Esophagus muscularis mucosa (tissue), 4 donors: ENCODE results near the gene HTR3E. TPM values are rescaled to one million over a fixed set of nuclear protein-coding genes. Genes with fewer than 3 reads are reported as not detected.

Source experiments
- DNase-seq: peaks from one replicate; pipeline ENCODE4 v3.0.0-alpha.2; 2017; ENCODE audit errors: extremely low spot score
- H3K27ac ChIP-seq, 4 donors: fragments of 200-600 bp; sonication (generic); replicated peaks in 1 of 4; 1 replicate in 3 of 4; 2 replicates in 1 of 4; pipeline ENCODE4 v1.5.1; 2016 to 2019; ENCODE audit warnings: mild to moderate bottlenecking in 1 of 4
- H3K27me3 ChIP-seq, 4 donors: fragments of 200-600 bp; sonication (generic); one replicate each; pipeline versions ENCODE4 v1.5.1 to v1.6.0; 2016 to 2019
- H3K36me3 ChIP-seq, 4 donors: fragments of 200-600 bp; sonication (generic); one replicate each; pipeline ENCODE4 v1.5.1; 2016 to 2019
- H3K4me1 ChIP-seq, 4 donors: fragments of 200-600 bp; sonication (generic); one replicate each; pipeline ENCODE4 v1.5.1; 2016 to 2019
- H3K4me3 ChIP-seq, 4 donors: fragments of 200-600 bp; sonication (generic); 1 replicate in 2 of 4; 2 replicates in 2 of 4; pipeline ENCODE4 v1.5.1; 2016 to 2019; ENCODE audit warnings: mild to moderate bottlenecking in 4 of 4, moderate library complexity in 1 of 4
- H3K9me3 ChIP-seq, 4 donors: fragments of 200-600 bp; sonication (generic); 1 replicate in 3 of 4; 2 replicates in 1 of 4; pipeline ENCODE4 v1.5.1; 2016 to 2019
- EP300 ChIP-seq: sonication (generic); formaldehyde crosslinking; IDR thresholded peaks from one replicate; pipeline ENCODE4 v1.6.1; 2017; ENCODE audit warnings: antibody characterized with exemption
- POLR2A ChIP-seq: fragments of 450-650 bp; IDR thresholded peaks from one replicate; pipeline ENCODE4 v1.6.1; 2017; ENCODE audit warnings: antibody characterized with exemption, moderate library complexity, mild to moderate bottlenecking, low read depth
- POLR2AphosphoS5 ChIP-seq, 2 donors: sonication (generic); formaldehyde crosslinking; IDR thresholded peaks; one replicate each; pipeline ENCODE4 v1.6.1; 2017; ENCODE audit warnings: antibody characterized with exemption in 2 of 2
- WGBS: methylation state at CpG from one replicate; pipeline ENCODE4 v1.1.5; 2018; 5-methylcytosine and 5-hydroxymethylcytosine counted together
- intact Hi-C: fragments of 100-400 bp; cut with DNase I; formaldehyde crosslinking; loops from one replicate; pipeline ENCODE4 v1.15.1; 2023
- total RNA-seq, 4 donors: library from RNA; depleted of rRNA; stranded (reverse); fragments of >200 nt; gene quantifications; one replicate each; pipeline versions ENCODE4 v1.1.0 to v1.2.1, GENCODE V29; 2016
- TF ChIP-seq, protein P1 (sequence below), 3 experiments: fragments of 200-600 bp in 2 of 3; fragments of 450-650 bp in 1 of 3; sonication (generic) in 2 of 3; IDR thresholded peaks; one replicate each; pipeline ENCODE4 v1.5.1; 2017 to 2019; ENCODE audit warnings: antibody characterized with exemption in 3 of 3, mild to moderate bottlenecking in 2 of 3, moderate library complexity in 1 of 3

HTR3E gene
- total RNA-seq, 4 donors from 2014 or later, result not detected

DNA sequence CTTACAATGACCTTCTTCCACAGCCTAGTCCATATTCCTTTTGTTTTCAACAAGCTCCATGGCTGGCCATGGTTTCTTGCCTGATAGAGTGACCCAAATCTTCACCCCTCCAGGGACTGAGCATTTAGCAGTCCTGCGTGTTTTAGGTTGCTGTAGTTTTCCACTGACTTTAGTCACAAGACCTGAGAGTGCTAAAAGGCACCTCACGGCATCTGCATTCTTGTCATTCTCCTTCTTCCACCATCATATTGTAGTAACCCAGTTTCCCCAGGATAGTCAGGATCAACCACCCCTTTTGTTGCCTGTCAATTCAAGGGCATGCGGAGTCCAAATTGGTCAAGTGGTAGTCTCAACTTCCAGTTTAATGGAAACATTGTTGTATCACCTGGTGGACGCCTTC lies 23.2 kb upstream of the HTR3E start:
- H3K4me1 ChIP-seq, result no peaks in the 10 kb centered on the region
- H3K36me3 ChIP-seq, result no peaks in the 10 kb centered on the region
- intact Hi-C loops, result no loop called here
- TF ChIP-seq EP300 (no peak), POLR2A (no peak), POLR2AphosphoS5 (IDR thresholded peaks at IDR 0.05) (no peak)
- TF ChIP-seq, protein P1, sequence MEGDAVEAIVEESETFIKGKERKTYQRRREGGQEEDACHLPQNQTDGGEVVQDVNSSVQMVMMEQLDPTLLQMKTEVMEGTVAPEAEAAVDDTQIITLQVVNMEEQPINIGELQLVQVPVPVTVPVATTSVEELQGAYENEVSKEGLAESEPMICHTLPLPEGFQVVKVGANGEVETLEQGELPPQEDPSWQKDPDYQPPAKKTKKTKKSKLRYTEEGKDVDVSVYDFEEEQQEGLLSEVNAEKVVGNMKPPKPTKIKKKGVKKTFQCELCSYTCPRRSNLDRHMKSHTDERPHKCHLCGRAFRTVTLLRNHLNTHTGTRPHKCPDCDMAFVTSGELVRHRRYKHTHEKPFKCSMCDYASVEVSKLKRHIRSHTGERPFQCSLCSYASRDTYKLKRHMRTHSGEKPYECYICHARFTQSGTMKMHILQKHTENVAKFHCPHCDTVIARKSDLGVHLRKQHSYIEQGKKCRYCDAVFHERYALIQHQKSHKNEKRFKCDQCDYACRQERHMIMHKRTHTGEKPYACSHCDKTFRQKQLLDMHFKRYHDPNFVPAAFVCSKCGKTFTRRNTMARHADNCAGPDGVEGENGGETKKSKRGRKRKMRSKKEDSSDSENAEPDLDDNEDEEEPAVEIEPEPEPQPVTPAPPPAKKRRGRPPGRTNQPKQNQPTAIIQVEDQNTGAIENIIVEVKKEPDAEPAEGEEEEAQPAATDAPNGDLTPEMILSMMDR (IDR thresholded peaks at IDR 0.05), result no peak
- DNase-seq, result no peak
- H3K9me3 ChIP-seq, result no peaks in the 10 kb centered on the region
- no peaks in the 10 kb centered on the region for H3K27me3 ChIP-seq
- WGBS, result 69% methylated on average over 4 of the region's 4 CpGs
- no peak overlapping the region for H3K4me3 ChIP-seq
- no peak overlapping the region for H3K27ac ChIP-seq

DNA sequence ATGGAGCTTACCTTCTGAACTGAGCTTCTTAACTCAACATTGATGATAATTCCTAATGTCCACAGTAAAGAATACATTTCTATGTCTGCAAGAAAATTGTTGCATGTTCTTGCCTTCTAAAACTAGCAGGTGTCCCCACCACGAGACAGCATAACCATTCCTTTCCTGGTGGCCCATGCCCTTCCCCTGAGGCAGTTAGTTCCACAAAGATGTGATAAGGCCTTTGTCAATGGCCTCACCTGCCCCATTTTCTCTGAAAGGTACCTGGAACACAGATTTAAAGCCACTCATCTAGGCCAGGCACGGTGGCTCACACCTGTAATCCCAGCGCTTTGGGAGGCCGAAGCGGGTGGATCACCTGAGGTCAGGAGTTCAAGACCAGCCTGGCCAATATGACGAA lies 21.0 kb upstream of the HTR3E start:
- no peak overlapping the region for H3K4me3 ChIP-seq
- no peak overlapping the region for H3K27ac ChIP-seq
- H3K4me1 ChIP-seq, result no peaks in the 10 kb centered on the region
- H3K9me3 ChIP-seq, result no peaks in the 10 kb centered on the region
- intact Hi-C loops, result no loop called here
- TF ChIP-seq, protein P1 (IDR thresholded peaks at IDR 0.05), result no peak
- TF ChIP-seq EP300 (no peak), POLR2A (no peak), POLR2AphosphoS5 (IDR thresholded peaks at IDR 0.05) (no peak)
- DNase-seq, result no peak
- no peaks in the 10 kb centered on the region for H3K27me3 ChIP-seq
- WGBS, result 81% methylated on average over 6 of the region's 6 CpGs
- no peaks in the 10 kb centered on the region for H3K36me3 ChIP-seq

DNA sequence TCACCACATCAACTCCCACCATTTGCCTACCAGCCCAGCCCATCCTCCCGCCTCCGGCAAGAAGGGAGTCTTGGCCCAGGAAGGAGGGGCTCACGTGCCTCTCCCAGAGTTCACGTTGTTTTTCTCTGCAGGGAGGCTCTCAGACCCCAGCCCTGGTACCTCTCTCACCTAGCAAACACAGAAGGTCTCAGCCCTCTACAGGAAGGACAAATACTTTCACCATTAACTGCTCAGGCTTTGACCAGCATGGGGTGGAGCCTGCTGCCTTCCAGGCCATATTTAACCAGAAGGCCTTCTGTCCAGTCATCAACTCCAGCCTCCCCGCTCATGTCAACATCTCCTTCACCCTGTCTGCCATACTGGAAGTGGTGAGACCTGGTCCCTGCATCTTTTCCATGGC lies 19.0 kb upstream of the HTR3E start:
- intact Hi-C loops, result no loop called here
- Histone ChIP-seq H3K4me3 (no peak overlapping the region), H3K36me3 (no peaks in the 10 kb centered on the region), H3K27me3 (no peaks in the 10 kb centered on the region), H3K27ac (no peak overlapping the region), H3K4me1 (no peaks in the 10 kb centered on the region), H3K9me3 (no peaks in the 10 kb centered on the region)
- WGBS, result 72% methylated on average over 5 of the region's 5 CpGs
- DNase-seq, result no peak
- no peak for TF ChIP-seq POLR2A
- TF ChIP-seq, protein P1 (IDR thresholded peaks at IDR 0.05), result no peak
- no peak for TF ChIP-seq POLR2AphosphoS5 (IDR thresholded peaks at IDR 0.05)
- no peak for TF ChIP-seq EP300

DNA sequence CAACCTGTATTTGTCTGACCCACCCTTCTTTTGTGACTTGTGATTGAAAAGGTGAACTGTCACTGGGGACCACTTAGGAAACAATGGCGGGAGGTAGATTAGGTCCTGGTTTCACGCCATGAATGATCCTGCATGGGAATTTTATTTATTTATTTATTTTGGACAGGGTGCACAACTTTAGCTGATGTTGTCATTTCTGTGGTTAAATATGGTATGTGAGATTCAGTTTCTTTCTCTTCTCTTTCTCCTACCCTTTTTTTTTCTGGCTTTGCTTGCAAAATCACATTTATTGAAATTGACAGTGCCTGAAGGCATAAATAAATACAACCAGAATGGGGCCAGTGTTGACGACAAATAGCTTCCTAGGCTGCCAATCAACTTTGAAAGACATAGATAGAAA lies 18.0 kb upstream of the HTR3E start:
- 88% methylated on average over 3 of the region's 3 CpGs for WGBS
- H3K36me3 ChIP-seq, result no peaks in the 10 kb centered on the region
- no peak overlapping the region for H3K4me3 ChIP-seq

More for the DNA sequence above, 18.0 kb upstream of the HTR3E start:
- H3K27ac ChIP-seq, result no peak overlapping the region
- intact Hi-C loops, result no loop called here
- no peaks in the 10 kb centered on the region for H3K27me3 ChIP-seq
- no peak for DNase-seq
- H3K9me3 ChIP-seq, result no peaks in the 10 kb centered on the region
- TF ChIP-seq, protein P1 (IDR thresholded peaks at IDR 0.05), result no peak
- TF ChIP-seq POLR2AphosphoS5 (IDR thresholded peaks at IDR 0.05), result no peak
- no peak for TF ChIP-seq EP300
- no peak for TF ChIP-seq POLR2A
- no peaks in the 10 kb centered on the region for H3K4me1 ChIP-seq
